Esophagus muscularis mucosa (tissue), 4 donors: ENCODE results near the gene TVP23C. TPM values are rescaled to one million over a fixed set of nuclear protein-coding genes. Genes with fewer than 3 reads are reported as not detected.
A peak's percentile ranks its signal among the peaks of the same experiment; 100 is the strongest.

Experiments
- DNase-seq: peaks from one replicate; pipeline ENCODE4 v3.0.0-alpha.2; 2017; ENCODE audit errors: extremely low spot score
- H3K27ac ChIP-seq, 4 donors: fragments of 200-600 bp; sonication (generic); replicated peaks in 1 of 4; 1 replicate in 3 of 4; 2 replicates in 1 of 4; pipeline ENCODE4 v1.5.1; 2016 to 2019; ENCODE audit warnings: mild to moderate bottlenecking in 1 of 4
- H3K27me3 ChIP-seq, 4 donors: fragments of 200-600 bp; sonication (generic); one replicate each; pipeline versions ENCODE4 v1.5.1 to v1.6.0; 2016 to 2019
- H3K36me3 ChIP-seq, 4 donors: fragments of 200-600 bp; sonication (generic); one replicate each; pipeline ENCODE4 v1.5.1; 2016 to 2019
- H3K4me1 ChIP-seq, 4 donors: fragments of 200-600 bp; sonication (generic); one replicate each; pipeline ENCODE4 v1.5.1; 2016 to 2019
- H3K4me3 ChIP-seq, 4 donors: fragments of 200-600 bp; sonication (generic); 1 replicate in 2 of 4; 2 replicates in 2 of 4; pipeline ENCODE4 v1.5.1; 2016 to 2019; ENCODE audit warnings: mild to moderate bottlenecking in 4 of 4, moderate library complexity in 1 of 4
- H3K9me3 ChIP-seq, 4 donors: fragments of 200-600 bp; sonication (generic); 1 replicate in 3 of 4; 2 replicates in 1 of 4; pipeline ENCODE4 v1.5.1; 2016 to 2019
- CTCF ChIP-seq, 3 experiments: fragments of 200-600 bp in 2 of 3; fragments of 450-650 bp in 1 of 3; sonication (generic) in 2 of 3; IDR thresholded peaks; one replicate each; pipeline ENCODE4 v1.5.1; 2017 to 2019; ENCODE audit warnings: antibody characterized with exemption in 3 of 3, mild to moderate bottlenecking in 2 of 3, moderate library complexity in 1 of 3
- EP300 ChIP-seq: sonication (generic); formaldehyde crosslinking; IDR thresholded peaks from one replicate; pipeline ENCODE4 v1.6.1; 2017; ENCODE audit warnings: antibody characterized with exemption
- POLR2A ChIP-seq: fragments of 450-650 bp; IDR thresholded peaks from one replicate; pipeline ENCODE4 v1.6.1; 2017; ENCODE audit warnings: antibody characterized with exemption, moderate library complexity, mild to moderate bottlenecking, low read depth
- POLR2AphosphoS5 ChIP-seq, 2 donors: sonication (generic); formaldehyde crosslinking; IDR thresholded peaks; one replicate each; pipeline ENCODE4 v1.6.1; 2017; ENCODE audit warnings: antibody characterized with exemption in 2 of 2
- WGBS: methylation state at CpG from one replicate; pipeline ENCODE4 v1.1.5; 2018; 5-methylcytosine and 5-hydroxymethylcytosine counted together
- intact Hi-C: fragments of 100-400 bp; cut with DNase I; formaldehyde crosslinking; loops from one replicate; pipeline ENCODE4 v1.15.1; 2023
- small RNA-seq, 3 donors: library from RNA; depleted of rRNA; stranded (forward); fragments of <200 nt; gene quantifications; one replicate each; pipeline ENCODE3, GENCODE V24; 2016
- total RNA-seq, 4 donors: library from RNA; depleted of rRNA; stranded (reverse); fragments of >200 nt; gene quantifications; one replicate each; pipeline versions ENCODE4 v1.1.0 to v1.2.1, GENCODE V29; 2016

Gene TVP23C
- total RNA-seq, 4 donors from 2014 or later = 4.3 to 19.9 (median 6.1) TPM

GRCh38 chr17:15454346-15454745 is 108.9 kb downstream of the TVP23C start:
- no peak for TF ChIP-seq POLR2A
- TF ChIP-seq EP300 = no peak
- no peak for TF ChIP-seq POLR2AphosphoS5 (IDR thresholded peaks at IDR 0.05)
- no peak for TF ChIP-seq CTCF (IDR thresholded peaks at IDR 0.05)
- Histone ChIP-seq H3K4me3 (no peak overlapping the region), H3K4me1 (peaks cover 26 to 63% (median 59%) of the 10 kb centered on the region in 4 donors), H3K36me3 (no peaks in the 10 kb centered on the region), H3K27me3 (no peaks in the 10 kb centered on the region), H3K27ac (peak overlapping the region in 3 of 4 donors; percentile 9 to 79 (median 40)), H3K9me3 (peaks cover 0 to 4% (median 0%) of the 10 kb centered on the region in 4 donors)
- intact Hi-C loops = no loop called here
- no peak for DNase-seq
- 90% methylated on average over 5 of the region's 5 CpGs for WGBS

- intact Hi-C loops = no loop called here
- Histone ChIP-seq H3K4me1 (peaks cover 32 to 58% (median 56%) of the 10 kb centered on the region in 4 donors), H3K4me3 (no peak overlapping the region), H3K27ac (peak overlapping the region in 2 of 4 donors; percentile 13 to 40), H3K27me3 (no peaks in the 10 kb centered on the region), H3K9me3 (peaks cover 0 to 4% (median 0%) of the 10 kb centered on the region in 4 donors), H3K36me3 (no peaks in the 10 kb centered on the region)
- DNase-seq = no peak
- 55% methylated on average over 3 of the region's 3 CpGs for WGBS
- TF ChIP-seq POLR2A = no peak
- TF ChIP-seq EP300 = no peak
- TF ChIP-seq POLR2AphosphoS5 (IDR thresholded peaks at IDR 0.05) = no peak
- TF ChIP-seq CTCF (IDR thresholded peaks at IDR 0.05) = no peak
Observed at GRCh38 chr17:15453782-15454181, 109.5 kb downstream of the TVP23C start.

GRCh38 chr17:15453246-15453645 is 110.0 kb downstream of the TVP23C start:
- WGBS = 49% methylated on average over 4 of the region's 4 CpGs
- H3K27ac ChIP-seq = peak overlapping the region; percentile 1 to 40 (median 20)

GRCh38 chr17:15452746-15453145 is 110.5 kb downstream of the TVP23C start:
- intact Hi-C loops = no loop called here
- Histone ChIP-seq H3K27me3 (no peaks in the 10 kb centered on the region), H3K4me3 (no peak overlapping the region), H3K4me1 (peaks cover 39 to 52% (median 50%) of the 10 kb centered on the region in 4 donors), H3K9me3 (peaks cover 0 to 4% (median 0%) of the 10 kb centered on the region in 4 donors), H3K36me3 (no peaks in the 10 kb centered on the region), H3K27ac (peak overlapping the region; percentile 1 to 40 (median 20))
- DNase-seq = no peak
- WGBS = 72% methylated on average over 1 of the region's 1 CpG
- TF ChIP-seq POLR2A (no peak), EP300 (no peak), POLR2AphosphoS5 (IDR thresholded peaks at IDR 0.05) (no peak), CTCF (IDR thresholded peaks at IDR 0.05) (no peak)

More at GRCh38 chr17:15453246-15453645, 110.0 kb downstream of the TVP23C start:
- H3K9me3 ChIP-seq = peaks cover 0 to 4% (median 0%) of the 10 kb centered on the region in 4 donors
- H3K27me3 ChIP-seq = no peaks in the 10 kb centered on the region
- DNase-seq = no peak
- H3K36me3 ChIP-seq = no peaks in the 10 kb centered on the region
- TF ChIP-seq EP300 (no peak), CTCF (IDR thresholded peaks at IDR 0.05) (no peak), POLR2AphosphoS5 (IDR thresholded peaks at IDR 0.05) (no peak), POLR2A (no peak)
- H3K4me1 ChIP-seq = peaks cover 37 to 57% (median 54%) of the 10 kb centered on the region in 4 donors
- H3K4me3 ChIP-seq = no peak overlapping the region
- intact Hi-C loops = no loop called here

Small RNA genes lying within 50 kb of the gene (small RNA-seq; reads per million reads assigned to genes)
- gene AC005838.1 (0 reads per million in 3 donors), gene RF00090 (0 reads per million in 3 donors)

Other genes starting within 250 kb of the TVP23C start
- gene TEKT3, start 221.9 kb downstream of the TVP23C start, total RNA-seq = not detected
- 1 to 10 TPM; 1.6 to 6.6 (median 3.4) TPM for gene CDRT4, start 95.9 kb downstream of the TVP23C start, total RNA-seq
- under 1 TPM in 1 of 4 donors, not detected in 3; 0.52 TPM for gene FBXW10B, start 56.2 kb upstream of the TVP23C start, total RNA-seq
- 10 to 100 TPM; 23.2 to 42.0 (median 30.4) TPM for gene TRIM16, start 120.8 kb upstream of the TVP23C start, total RNA-seq
- gene ZNF286A, start 136.3 kb upstream of the TVP23C start, total RNA-seq = 10 to 100 TPM; 15.2 to 20.4 (median 18.9) TPM
- gene TBC1D26, start 168.8 kb upstream of the TVP23C start, total RNA-seq = under 1 TPM in 1 of 4 donors, not detected in 3; 0.23 TPM